IMR-90 (cell line): Measurements from ENCODE around the gene MAGI2. TPM values are rescaled to one million over a fixed set of nuclear protein-coding genes. Genes with fewer than 3 reads are reported as not detected.

ENCODE experiments used
- ATAC-seq: fragments of 200-7000 bp; cut with Tn5 transposase; 2 replicates; pipeline ENCODE4 v1.9.1; 2020; ENCODE audit warnings: low read depth, mild to moderate bottlenecking, moderate library complexity
- BruUV-seq: library from RNA; stranded (reverse); fragments of 400-500 nt; replicated peaks from 2 replicates; lab custom pipeline; 2021; lab: Mats Ljungman, UMichigan
- CTCF ChIA-PET: fragments of 300-600 bp; formaldehyde crosslinking; extraction: SDS; loops from one replicate; lab custom pipeline; 2021; ENCODE audit warnings: antibody characterized with exemption; lab: Yijun Ruan, JAX
- POLR2A ChIA-PET: fragments of 300-600 bp; sonication (Branson Sonifier 250); formaldehyde crosslinking; loops from one replicate; lab custom pipeline; 2022; ENCODE audit warnings: antibody characterized with exemption; ENCODE audit not compliant: unreplicated experiment; lab: Charles Lee
- DNase-seq: peaks from one replicate; pipeline ENCODE4 v3.0.0; 2013
- H2AFZ ChIP-seq: replicated peaks from 2 replicates; pipeline ENCODE3; 2013; ENCODE audit warnings: low read length, mild to moderate bottlenecking; ENCODE audit not compliant: poor library complexity
- H2AK5ac ChIP-seq: 2 replicates; pipeline ENCODE4 v1.6.1; 2013; ENCODE audit warnings: low read depth, low read length, inconsistent platforms
- H2AK9ac ChIP-seq: replicated peaks from 2 replicates; pipeline ENCODE3; 2013; ENCODE audit warnings: mild to moderate bottlenecking, low read depth, low read length, moderate library complexity; ENCODE audit not compliant: poor library complexity
- H2BK120ac ChIP-seq: 2 replicates; pipeline ENCODE4 v1.6.1; 2013; ENCODE audit warnings: low read depth, low read length, inconsistent platforms
- H2BK15ac ChIP-seq: 3 replicates; pipeline ENCODE4 v1.6.1; 2013; ENCODE audit warnings: low read depth, low read length, inconsistent platforms
- H2BK20ac ChIP-seq: 2 replicates; pipeline ENCODE4 v1.6.1; 2013; ENCODE audit warnings: low read depth, mild to moderate bottlenecking, inconsistent platforms, low read length, moderate library complexity
- H2BK5ac ChIP-seq: 2 replicates; pipeline ENCODE4 v1.6.1; 2013; ENCODE audit warnings: mild to moderate bottlenecking, low read depth, low read length, inconsistent platforms; ENCODE audit not compliant: poor library complexity, severe bottlenecking
- H3K14ac ChIP-seq: replicated peaks from 2 replicates; pipeline ENCODE4 v1.6.1; 2013; ENCODE audit warnings: low read depth, low read length, inconsistent platforms
- H3K18ac ChIP-seq: 2 replicates; pipeline ENCODE4 v1.6.1; 2013; ENCODE audit warnings: low read depth, low read length, control low read depth
- H3K23ac ChIP-seq: 2 replicates; pipeline ENCODE4 v1.6.1; 2013; ENCODE audit warnings: low read depth, low read length, inconsistent platforms
- H3K27ac ChIP-seq: 2 replicates; pipeline ENCODE4 v1.5.1; 2013; ENCODE audit warnings: mild to moderate bottlenecking, control low read depth, low read length; ENCODE audit not compliant: insufficient read depth
- H3K27me3 ChIP-seq: 2 replicates; pipeline ENCODE4 v1.6.1; 2013; ENCODE audit warnings: low read length; ENCODE audit not compliant: control insufficient read depth, insufficient read depth
- H3K36me3 ChIP-seq: 2 replicates; pipeline ENCODE4 v1.6.1; 2013; ENCODE audit warnings: low read length, mixed read lengths; ENCODE audit not compliant: control insufficient read depth, insufficient read depth
- H3K4ac ChIP-seq: 2 replicates; pipeline ENCODE4 v1.6.1; 2013; ENCODE audit warnings: low read depth, low read length, inconsistent platforms
- H3K4me1 ChIP-seq: 2 replicates; pipeline ENCODE4 v1.6.1; 2013; ENCODE audit warnings: low read length, mixed read lengths; ENCODE audit not compliant: control insufficient read depth, insufficient read depth
- H3K4me2 ChIP-seq: 2 replicates; pipeline ENCODE4 v1.6.1; 2013; ENCODE audit warnings: low read depth, mild to moderate bottlenecking, control low read depth, low read length, moderate library complexity
- H3K4me3 ChIP-seq: 2 replicates; pipeline ENCODE4 v1.5.1; 2013; ENCODE audit warnings: low read depth, mild to moderate bottlenecking, control low read depth, low read length, moderate library complexity; ENCODE audit not compliant: insufficient read depth
- H3K56ac ChIP-seq: 2 replicates; pipeline ENCODE4 v1.6.1; 2013; ENCODE audit warnings: low read length, inconsistent platforms; ENCODE audit not compliant: insufficient read depth; ENCODE audit errors: extremely low read depth
- H3K79me1 ChIP-seq, 2 experiments: 2 replicates each; pipeline ENCODE4 v1.6.1; 2013; ENCODE audit warnings: low read length in 2 of 2, inconsistent platforms in 1 of 2, low read depth in 1 of 2
- H3K9ac ChIP-seq: 2 replicates; pipeline ENCODE4 v1.6.1; 2013; ENCODE audit warnings: low read depth, low read length, control low read depth
- H3K9me1 ChIP-seq: 2 replicates; pipeline ENCODE4 v1.6.1; 2013; ENCODE audit warnings: low read length, inconsistent platforms; ENCODE audit not compliant: insufficient read depth
- H3K9me3 ChIP-seq: 2 replicates; pipeline ENCODE4 v1.6.1; 2013; ENCODE audit warnings: low read length; ENCODE audit not compliant: control insufficient read depth, insufficient read depth
- H4K20me1 ChIP-seq: 2 replicates; pipeline ENCODE4 v1.6.1; 2013; ENCODE audit warnings: low read length, inconsistent platforms; ENCODE audit not compliant: insufficient read depth
- H4K5ac ChIP-seq: 2 replicates; pipeline ENCODE4 v1.6.1; 2013; ENCODE audit warnings: mild to moderate bottlenecking, low read depth, low read length, control low read depth
- H4K8ac ChIP-seq, 2 experiments: 2 replicates each; pipeline ENCODE4 v1.6.1; 2013; ENCODE audit warnings: low read depth in 2 of 2, low read length in 2 of 2, control low read depth in 1 of 2, inconsistent platforms in 1 of 2
- H4K91ac ChIP-seq: 2 replicates; pipeline ENCODE4 v1.6.1; 2013; ENCODE audit warnings: low read depth, low read length, inconsistent platforms; ENCODE audit not compliant: insufficient read depth
- CEBPB ChIP-seq: IDR thresholded peaks from 2 replicates; pipeline ENCODE4 v1.6.1; 2012; ENCODE audit warnings: low read depth, low read length, improper control_type of control experiment
- RAD21 ChIP-seq: IDR thresholded peaks from 2 replicates; pipeline ENCODE4 v1.6.1; 2012; ENCODE audit warnings: low read length, improper control_type of control experiment
- WGBS, 2 experiments: methylation state at CpG; one replicate each; pipeline versions ENCODE4 v1.1.5 to v1.1.7; 2013; ENCODE audit warnings: missing lambda C conversion rate in 2 of 2; ENCODE audit not compliant: insufficient read length in 1 of 2; ENCODE audit errors: extremely low coverage in 2 of 2; 5-methylcytosine and 5-hydroxymethylcytosine counted together
- dilution Hi-C: fragments of 300-500 bp; cut with HindIII; formaldehyde crosslinking; loops from one replicate; pipeline ENCODE4 v1.14.3; 2018; ENCODE audit warnings: low sequenced_read_pairs; ENCODE audit not compliant: unreplicated experiment
- in situ Hi-C: fragments of 300-500 bp; cut with MboI; formaldehyde crosslinking; loops from 3 replicates; pipeline ENCODE4 v1.14.3; 2019; ENCODE audit warnings: low sequenced_read_pairs, inconsistent platforms, mixed read lengths
- intact Hi-C: fragments of 100-400 bp; cut with micrococcal nuclease; formaldehyde crosslinking; loops from 2 replicates; pipeline ENCODE4 v1.10.0; 2022
- polyA plus RNA-seq, 3 experiments: library from polyadenylated mRNA; depleted of rRNA; stranded (reverse); fragments of >200 nt; gene quantifications; 2 replicates each; pipeline ENCODE4 v1.2.3, GENCODE V29; 2012; ENCODE audit warnings: low replicate concordance in 1 of 3
- total RNA-seq: library from RNA; depleted of rRNA; stranded (reverse); fragments of >200 nt; gene quantifications from 2 replicates; pipeline ENCODE4 v1.2.3, GENCODE V29; 2012

Gene MAGI2
- total and polyA plus RNA-seq, 2 of the 4 experiments (the other 2 are of a cell fraction) = 2.5 to 17.9 TPM

DNA sequence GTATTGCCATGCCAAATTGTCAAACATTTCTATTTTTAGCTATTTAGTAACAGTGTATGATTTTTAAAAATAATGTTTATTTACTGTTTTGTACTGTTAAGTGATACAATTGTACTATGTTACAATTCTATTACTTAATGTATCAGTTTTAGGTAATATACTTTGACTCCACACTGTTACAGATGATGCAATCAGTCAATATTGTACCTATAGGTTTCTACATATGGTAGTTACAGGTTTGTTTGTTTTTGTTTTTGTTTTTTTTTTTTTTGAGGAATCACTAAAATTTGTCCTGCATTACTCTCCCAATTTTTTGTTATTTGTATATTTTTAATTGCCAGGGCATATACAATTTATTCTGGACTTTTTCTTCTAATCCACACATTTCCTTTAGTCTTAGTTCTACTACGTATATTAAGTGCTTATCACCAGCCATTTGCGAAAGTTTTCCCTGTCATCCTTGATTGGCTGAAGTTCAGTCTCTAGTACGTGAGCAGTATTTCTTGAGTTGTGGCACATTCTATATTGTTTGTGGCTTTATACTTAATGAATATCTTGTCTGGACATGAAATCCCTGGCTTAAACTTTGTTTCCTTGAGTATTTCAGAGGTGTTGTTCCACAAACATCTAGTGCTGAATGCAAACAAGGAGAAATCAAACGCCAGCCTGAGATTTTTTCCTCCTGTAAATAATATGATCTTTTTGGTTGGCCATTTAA is 114.1 kb downstream of the MAGI2 start:
- H3K56ac ChIP-seq = no peak overlapping the region
- no peak overlapping the region for H3K14ac ChIP-seq
- no peak overlapping the region for H4K5ac ChIP-seq
- H3K23ac ChIP-seq = no peak overlapping the region
- H2BK5ac ChIP-seq = no peak overlapping the region
- ATAC-seq (no peak), DNase-seq (no peak)
- CTCF ChIA-PET = no interaction called here
- no peaks in the 10 kb centered on the region for H3K27me3 ChIP-seq
- no peaks in the 10 kb centered on the region for H3K9me1 ChIP-seq
- no peak overlapping the region for H3K9ac ChIP-seq
- H2AFZ ChIP-seq = no peak overlapping the region
- TF ChIP-seq RAD21 = no peak
- peak; percentile 52 for TF ChIP-seq CEBPB
- H4K20me1 ChIP-seq = no peaks in the 10 kb centered on the region
- no peak overlapping the region for H3K4me2 ChIP-seq
- H4K91ac ChIP-seq = no peak overlapping the region
- H3K36me3 ChIP-seq = no peaks in the 10 kb centered on the region
- H2BK120ac ChIP-seq = no peak overlapping the region
- H2BK15ac ChIP-seq = no peak overlapping the region
- no peak overlapping the region for H3K27ac ChIP-seq
- H3K79me1 ChIP-seq = peaks cover 8 to 16% of the 10 kb centered on the region in 2 experiments; a peak in 3 of 4 replicates
- no peak overlapping the region for H4K8ac ChIP-seq
- WGBS, 2 experiments = no CpG with 5 or more reads among the region's 4 CpGs
- no peak overlapping the region for H2AK9ac ChIP-seq
- no peak overlapping the region for H2BK20ac ChIP-seq
- no TSS peak for BruUV-seq
- POLR2A ChIA-PET = interaction anchor here (0.6 kb wide), 1 partner anchor 31 kb away, joined by 3 read pairs; no protein-coding TSS in a partner anchor
- H3K4me3 ChIP-seq = no peak overlapping the region
- dilution Hi-C loops = no loop called here
- in situ Hi-C loops = no loop called here
- intact Hi-C loops = no loop called here
- H3K18ac ChIP-seq = no peak overlapping the region
- H2AK5ac ChIP-seq = no peak overlapping the region
- H3K4me1 ChIP-seq = no peaks in the 10 kb centered on the region
- no peak overlapping the region for H3K4ac ChIP-seq
- no peaks in the 10 kb centered on the region for H3K9me3 ChIP-seq
